HG03432 (cell line): ENCODE measurements around the gene TEKT1.
A peak's percentile ranks its signal among the peaks of the same experiment; 100 is the strongest.

Experiments used
- ATAC-seq: cut with Tn5 transposase; IDR thresholded peaks from one replicate; pipeline ENCODE4 v1.9.1; 2021; ENCODE audit warnings: mild to moderate bottlenecking, moderate library complexity; ENCODE audit not compliant: unreplicated experiment

Gene TEKT1

DNA sequence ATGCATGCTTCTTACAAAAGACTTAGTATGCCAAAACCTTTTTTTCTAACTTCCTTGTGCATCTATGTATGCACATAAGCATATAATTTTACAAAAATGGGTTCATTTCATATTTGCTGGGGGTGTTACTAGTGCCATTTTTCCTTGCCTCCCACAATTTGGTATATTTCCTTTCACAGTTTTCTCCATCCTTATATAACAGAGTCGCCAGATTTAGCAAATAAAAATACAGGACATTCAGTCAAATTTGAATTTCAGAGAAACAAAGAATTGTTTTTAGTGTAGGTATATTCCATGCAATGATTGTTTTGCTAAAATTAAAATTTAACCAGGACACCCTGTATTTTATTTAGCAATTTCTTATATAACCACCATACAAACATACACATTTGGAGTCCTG, 59.5 kb downstream of the TEKT1 start:
- ATAC-seq = no peak

DNA sequence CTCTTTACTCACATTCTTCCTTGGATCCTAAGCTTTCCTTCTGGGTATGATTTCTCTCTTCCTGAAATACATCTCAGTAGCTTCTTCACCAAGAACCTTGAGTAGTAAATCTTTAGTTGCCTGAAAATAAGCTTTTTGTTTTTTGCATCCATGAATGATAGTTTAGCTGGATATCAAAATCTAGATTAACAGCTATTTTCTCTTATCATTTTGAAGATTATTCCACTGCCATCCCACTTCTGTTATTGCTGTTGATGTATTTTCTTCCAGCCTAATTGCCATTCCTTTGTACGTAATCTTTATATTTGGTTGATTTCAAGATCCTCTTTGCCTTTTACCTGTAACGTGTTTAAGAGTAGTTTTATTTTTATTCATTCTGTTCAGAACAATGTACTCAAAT, 63.1 kb downstream of the TEKT1 start:
- ATAC-seq = no peak

GRCh38 chr17:6761779-6762178, 69.8 kb downstream of the TEKT1 start:
- no peak for ATAC-seq

GRCh38 chr17:6757747-6758146, 73.8 kb downstream of the TEKT1 start:
- ATAC-seq = no peak

- ATAC-seq = no peak
Observed at GRCh38 chr17:6756425-6757031, 75.0 kb downstream of the TEKT1 start.

DNA sequence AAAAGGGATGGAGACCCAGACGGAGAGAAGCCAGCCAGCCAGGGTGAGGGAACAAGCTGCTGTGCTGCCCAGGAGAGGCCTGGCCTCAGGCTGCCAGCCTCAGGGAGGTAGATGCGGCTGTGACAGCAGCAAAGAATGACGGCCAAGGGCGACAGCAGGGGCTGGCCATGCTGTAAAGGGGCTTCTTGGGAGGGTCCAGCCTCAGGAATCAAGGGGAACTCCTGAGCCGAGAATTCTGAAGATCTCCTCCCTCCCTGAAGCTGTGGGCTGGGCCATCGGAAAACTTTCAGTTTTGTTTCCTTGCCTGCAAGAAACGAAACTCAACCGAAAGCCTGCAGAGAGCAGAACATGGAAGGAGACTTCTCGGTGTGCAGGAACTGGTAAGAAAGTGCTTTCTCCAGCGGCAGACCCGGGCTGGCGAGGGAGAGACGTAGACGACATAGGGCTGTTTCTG, 75.8 kb downstream of the TEKT1 start, which contains the start of gene XAF1:
XAF1 (plus strand) TSS at position 316 of the 454 bp plus-strand sequence; CDS start at position 349, 33 bp downstream.
- peak; percentile 44 for ATAC-seq

GRCh38 chr17:6755281-6755680, 76.2 kb downstream of the TEKT1 start:
- ATAC-seq = no peak

- no peak for ATAC-seq
Observed at GRCh38 chr17:6753546-6753945, 78.0 kb downstream of the TEKT1 start.

DNA sequence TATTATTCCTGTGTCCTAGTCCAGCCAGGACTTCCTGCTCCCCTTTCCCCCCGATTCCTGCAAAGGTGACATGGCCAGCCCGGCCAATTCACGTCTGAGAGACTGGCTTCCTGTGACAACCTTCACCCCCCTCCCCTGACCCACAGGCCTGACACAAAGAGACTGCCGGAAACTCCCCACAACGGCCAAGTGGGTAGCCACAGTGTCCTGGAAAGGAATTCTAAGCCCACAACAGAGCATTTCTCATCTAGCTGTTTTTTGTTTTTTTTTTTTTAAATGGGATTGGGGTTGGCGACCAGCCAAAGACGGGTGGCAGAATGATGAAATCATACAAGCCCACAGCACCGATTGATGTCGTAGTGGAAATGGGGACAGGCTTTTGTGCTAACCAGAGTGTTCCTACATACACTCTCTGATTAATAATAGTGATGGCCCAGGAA, 78.5 kb downstream of the TEKT1 start:
- ATAC-seq = no peak

DNA sequence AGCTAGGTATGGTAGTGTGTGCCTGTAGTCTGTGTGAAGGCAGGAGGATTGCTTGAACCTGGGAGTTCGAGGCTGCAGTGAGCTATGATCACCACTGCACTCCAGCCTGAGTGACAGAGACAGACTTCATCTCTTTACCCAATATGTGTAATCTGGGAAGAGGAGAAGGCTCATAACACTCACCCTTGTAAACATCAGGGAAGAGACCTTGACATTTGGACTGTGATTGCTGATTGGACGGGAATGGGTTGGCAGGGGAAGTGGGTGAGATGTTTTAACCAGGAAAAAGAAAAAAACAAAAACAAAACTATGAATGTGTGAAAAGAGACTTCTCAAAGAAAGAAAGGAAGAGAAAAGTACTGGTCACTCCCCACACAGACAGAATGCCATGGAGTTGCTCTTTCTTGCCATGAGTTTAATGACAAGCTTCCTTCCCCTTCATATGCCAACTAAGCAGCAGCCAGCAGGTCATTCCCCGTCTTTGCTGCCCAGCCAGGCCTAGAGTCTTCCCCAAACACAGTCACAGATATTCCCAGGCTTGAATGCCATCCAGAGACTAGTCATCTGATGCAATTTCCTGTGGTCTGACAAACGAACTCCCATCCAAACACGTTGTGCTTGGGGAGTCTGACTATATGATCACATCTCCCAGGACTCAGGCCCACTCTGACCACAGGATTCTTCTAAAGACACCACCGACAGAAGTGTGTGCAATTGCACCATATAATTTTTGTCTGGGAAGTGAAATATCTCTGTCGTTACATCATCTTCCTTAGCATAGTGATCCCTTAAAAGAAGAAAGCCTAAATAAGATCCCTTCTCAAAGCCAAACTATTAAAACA, 79.2 kb downstream of the TEKT1 start:
- ATAC-seq = no peak

GRCh38 chr17:6749519-6749918, 82.0 kb downstream of the TEKT1 start:
- ATAC-seq = no peak

- no peak for ATAC-seq
Observed at GRCh38 chr17:6748617-6749016, 82.9 kb downstream of the TEKT1 start.
